SK-N-SH (cell line): Measurements from ENCODE around the gene DUSP3. TPM values are rescaled to one million over a fixed set of nuclear protein-coding genes. Genes with fewer than 3 reads are reported as not detected.

Experiments
- CTCF ChIA-PET: fragments of 300-600, 350-600 bp; formaldehyde crosslinking; extraction: SDS; loops from one replicate; lab custom pipeline; 2021; lab: Yijun Ruan, JAX
- POLR2A ChIA-PET: fragments of 350-600 bp; sonication (Branson Sonifier 250); formaldehyde crosslinking; extraction: SDS; loops from one replicate; lab custom pipeline; 2020; ENCODE audit warnings: antibody characterized with exemption, inconsistent platforms; lab: Yijun Ruan, JAX
- DNase-seq: peaks from one replicate; pipeline ENCODE4 v3.0.0; 2012
- H2AFZ ChIP-seq: fragments of 200-600 bp; sonication (generic); 2 replicates; pipeline ENCODE4 v1.8.1; 2016; ENCODE audit warnings: antibody characterized with exemption, mild to moderate bottlenecking, low read depth
- H3F3A ChIP-seq: fragments of 200-600 bp; sonication (generic); replicated peaks from 2 replicates; pipeline ENCODE3; 2016; ENCODE audit warnings: antibody characterized with exemption, mild to moderate bottlenecking; ENCODE audit not compliant: insufficient read depth
- H3K27ac ChIP-seq, 2 experiments: fragments of 200-500 bp in 1 of 2; fragments of 200-600 bp in 1 of 2; sonication (Bioruptor generic) in 1 of 2; sonication (generic), shearing (Covaris generic) in 1 of 2; 2 replicates each; pipeline versions ENCODE4 v1.5.1 to v1.6.1; 2014 to 2016; ENCODE audit warnings: low read depth in 2 of 2, inconsistent platforms in 1 of 2, low read length in 1 of 2, mild to moderate bottlenecking in 1 of 2, mixed read lengths in 1 of 2
- H3K27me3 ChIP-seq: fragments of 200-600 bp; sonication (generic), shearing (Covaris generic); 2 replicates; pipeline ENCODE4 v1.6.1; 2016; ENCODE audit warnings: mixed run types; ENCODE audit not compliant: insufficient read depth
- H3K36me3 ChIP-seq, 2 experiments: fragments of 200-500 bp in 1 of 2; fragments of 200-600 bp in 1 of 2; sonication (Bioruptor generic) in 1 of 2; sonication (generic) in 1 of 2; replicated peaks in 1 of 2; 2 replicates each; pipeline versions ENCODE3 to v1.5.1; 2014 to 2016; ENCODE audit warnings: low read length in 1 of 2, mild to moderate bottlenecking in 1 of 2; ENCODE audit not compliant: insufficient read depth in 2 of 2, control insufficient read depth in 1 of 2
- H3K4me1 ChIP-seq, 2 experiments: fragments of 200-500 bp in 1 of 2; fragments of 200-600 bp in 1 of 2; sonication (Bioruptor generic) in 1 of 2; sonication (generic), shearing (Covaris generic) in 1 of 2; 2 replicates each; pipeline versions ENCODE4 v1.5.1 to v1.6.1; 2014 to 2016; ENCODE audit warnings: low read depth in 1 of 2, low read length in 1 of 2, mixed run types in 1 of 2; ENCODE audit not compliant: insufficient read depth in 2 of 2, control insufficient read depth in 1 of 2
- H3K4me2 ChIP-seq: fragments of 200-600 bp; sonication (generic), shearing (Covaris generic); 2 replicates; pipeline ENCODE4 v1.6.1; 2017; ENCODE audit warnings: mixed run types
- H3K4me3 ChIP-seq, 2 experiments: fragments of 200-500 bp in 1 of 2; fragments of 200-600 bp in 1 of 2; sonication (Bioruptor generic) in 1 of 2; sonication (generic), shearing (Covaris generic) in 1 of 2; 2 replicates each; pipeline versions ENCODE4 v1.5.1 to v1.8.1; 2014 to 2016; ENCODE audit warnings: low read depth in 2 of 2, inconsistent platforms in 1 of 2, low read length in 1 of 2, mild to moderate bottlenecking in 1 of 2, mixed read lengths in 1 of 2, moderate library complexity in 1 of 2
- H3K79me2 ChIP-seq: fragments of 200-600 bp; sonication (generic); 2 replicates; pipeline ENCODE4 v1.8.1; 2017; ENCODE audit warnings: mild to moderate bottlenecking; ENCODE audit not compliant: insufficient read depth
- H3K9ac ChIP-seq: fragments of 200-600 bp; sonication (generic); 2 replicates; pipeline ENCODE4 v1.6.1; 2017; ENCODE audit warnings: mixed run types
- H3K9me2 ChIP-seq: fragments of 200-600 bp; sonication (generic); 2 replicates; pipeline ENCODE4 v1.6.1; 2017; ENCODE audit warnings: mixed run types
- H3K9me3 ChIP-seq: fragments of 200-600 bp; sonication (generic); 2 replicates; pipeline ENCODE4 v1.6.1; 2017; ENCODE audit warnings: mixed run types, mild to moderate bottlenecking, moderate library complexity
- H4K20me1 ChIP-seq: fragments of 200-600 bp; sonication (generic); 2 replicates; pipeline ENCODE4 v1.6.1; 2017; ENCODE audit warnings: mild to moderate bottlenecking, mixed run types; ENCODE audit not compliant: insufficient read depth
- CHD2 ChIP-seq: fragments of 150-350 bp; IDR thresholded peaks from 2 replicates; pipeline ENCODE4 v1.6.1; 2018; ENCODE audit warnings: low read length; ENCODE audit not compliant: partially characterized antibody
- ELF1 ChIP-seq: IDR thresholded peaks from 2 replicates; pipeline ENCODE4 v1.4.0; 2012
- EP300 ChIP-seq, 2 experiments: IDR thresholded peaks; 2 replicates each; pipeline versions ENCODE4 v1.4.0 to v1.6.1; 2012; ENCODE audit warnings: borderline replicate concordance in 1 of 2, low read depth in 1 of 2, low read length in 1 of 2
- FOSL2 ChIP-seq: IDR thresholded peaks from 2 replicates; pipeline ENCODE4 v1.4.0; 2012; ENCODE audit warnings: low read depth, mild to moderate bottlenecking, moderate library complexity, borderline replicate concordance
- FOXJ3 ChIP-seq: sonication (generic); formaldehyde crosslinking; IDR thresholded peaks from 2 replicates; pipeline ENCODE4 v1.5.1; 2020; ENCODE audit warnings: mild to moderate bottlenecking, missing genetic modification reagents
- FOXM1 ChIP-seq: IDR thresholded peaks from 2 replicates; pipeline ENCODE4 v1.4.0; 2012; ENCODE audit warnings: low read depth, mild to moderate bottlenecking
- GABPA ChIP-seq: IDR thresholded peaks from 2 replicates; pipeline ENCODE4 v1.4.0; 2012; ENCODE audit warnings: low read depth, mild to moderate bottlenecking
- GATA2 ChIP-seq: sonication (generic); formaldehyde crosslinking; IDR thresholded peaks from 2 replicates; pipeline ENCODE4 v1.5.0; 2020; ENCODE audit warnings: mild to moderate bottlenecking, missing genetic modification reagents
- JUND ChIP-seq: IDR thresholded peaks from 2 replicates; pipeline ENCODE4 v1.4.0; 2012
- MXI1 ChIP-seq: IDR thresholded peaks from 2 replicates; pipeline ENCODE4 v1.6.1; 2012; ENCODE audit warnings: mild to moderate bottlenecking, low read depth, low read length, improper control_type of control experiment
- RCOR1 ChIP-seq: fragments of 150-350 bp; IDR thresholded peaks from 2 replicates; pipeline ENCODE4 v1.6.1; 2017; ENCODE audit warnings: antibody characterized with exemption, low read length
- RFX5 ChIP-seq: IDR thresholded peaks from 2 replicates; pipeline ENCODE4 v1.6.1; 2012; ENCODE audit warnings: mild to moderate bottlenecking, improper control_type of control experiment, low read length
- SIN3A ChIP-seq: IDR thresholded peaks from 2 replicates; pipeline ENCODE4 v1.6.1; 2012; ENCODE audit warnings: low read depth, mild to moderate bottlenecking, low read length, moderate library complexity, borderline replicate concordance
- TCF12 ChIP-seq: IDR thresholded peaks from 2 replicates; pipeline ENCODE4 v1.4.0; 2012
- TEAD4 ChIP-seq: IDR thresholded peaks from 2 replicates; pipeline ENCODE4 v1.4.0; 2012; ENCODE audit warnings: mild to moderate bottlenecking, borderline replicate concordance; ENCODE audit not compliant: insufficient read depth
- YY1 ChIP-seq: IDR thresholded peaks from 2 replicates; pipeline ENCODE4 v1.4.0; 2012; ENCODE audit warnings: low read depth, mild to moderate bottlenecking
- WGBS: methylation state at CpG from one replicate; pipeline ENCODE4 v1.1.6; 2017; ENCODE audit warnings: low lambda C conversion rate; 5-methylcytosine and 5-hydroxymethylcytosine counted together
- polyA plus RNA-seq, 3 experiments: library from polyadenylated mRNA; depleted of rRNA; stranded (reverse); fragments of >200 nt; gene quantifications; 2 replicates each; pipeline ENCODE4 v1.2.3, GENCODE V29; 2012
- TF ChIP-seq, protein P1 (sequence below): IDR thresholded peaks from 2 replicates; pipeline ENCODE4 v1.4.0; 2012; ENCODE audit warnings: low read depth
- TF ChIP-seq, protein P2 (sequence below): fragments of 200-600 bp; sonication (generic); IDR thresholded peaks from 2 replicates; pipeline ENCODE4 v1.6.1; 2017; ENCODE audit warnings: antibody characterized with exemption, mild to moderate bottlenecking, moderate library complexity
- TF ChIP-seq, protein P3 (sequence below): IDR thresholded peaks from 2 replicates; pipeline ENCODE4 v1.4.0; 2012; ENCODE audit warnings: low read depth, borderline replicate concordance

The DUSP3 gene
- polyA plus RNA-seq, 1 of the 3 experiments (the other 2 are of a cell fraction), result 31.5 TPM

DNA sequence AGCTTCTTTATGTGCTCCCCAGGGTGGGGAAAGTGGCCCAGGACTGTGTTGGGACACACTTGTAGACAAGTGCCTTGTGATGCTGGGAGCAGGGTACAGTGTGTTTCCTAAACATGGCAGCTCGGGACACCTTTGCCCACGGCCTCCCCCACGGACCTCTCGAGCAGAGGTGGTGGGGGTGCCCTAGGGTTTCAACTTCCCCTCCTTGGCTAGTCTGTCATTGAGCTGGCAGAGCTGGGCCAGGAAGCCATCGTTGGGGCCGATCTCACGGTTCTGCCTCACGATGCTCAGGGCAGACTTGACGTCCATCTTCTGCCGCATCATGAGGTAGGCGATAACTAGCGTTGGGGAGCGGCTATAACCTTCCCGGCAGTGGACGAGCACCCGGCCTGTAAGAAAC is 9.4 kb downstream of the DUSP3 start:
- Histone ChIP-seq H3K27me3 (no peaks in the 10 kb centered on the region), H3K27ac (no peak overlapping the region), H3K4me2 (no peak overlapping the region), H3K4me1 (no peaks in the 10 kb centered on the region), H3K36me3 (peaks cover 35 to 54% of the 10 kb centered on the region in 2 experiments), H4K20me1 (no peaks in the 10 kb centered on the region), H3K9ac (no peak overlapping the region), H3F3A (peaks cover 25% of the 10 kb centered on the region), H2AFZ (no peak overlapping the region), H3K79me2 (peaks cover 10% of the 10 kb centered on the region), H3K9me3 (no peaks in the 10 kb centered on the region), H3K4me3 (no peak overlapping the region), H3K9me2 (no peaks in the 10 kb centered on the region)
- no peak for DNase-seq
- POLR2A ChIA-PET, result no interaction called here
- CTCF ChIA-PET, result interaction anchor here (1.0 to 3.2 kb wide), 3 partner anchors 9 to 191 kb away, joined by 3 to 19 read pairs (median 3); no protein-coding TSS in a partner anchor
- TF ChIP-seq TEAD4 (no peak), SIN3A (no peak), FOSL2 (no peak), ELF1 (no peak), GABPA (no peak), FOXJ3 (no peak), CHD2 (no peak), JUND (no peak), YY1 (no peak), FOXM1 (no peak), RCOR1 (no peak), MXI1 (no peak), EP300 (IDR thresholded peaks at IDR 0.05; ENCODE audit: borderline replicate concordance in 1 of 2, low read depth in 1 of 2, low read length in 1 of 2) (no peak), TCF12 (no peak), GATA2 (CRISPR knock-in tag) (no peak), RFX5 (no peak)
- TF ChIP-seq, protein P1, sequence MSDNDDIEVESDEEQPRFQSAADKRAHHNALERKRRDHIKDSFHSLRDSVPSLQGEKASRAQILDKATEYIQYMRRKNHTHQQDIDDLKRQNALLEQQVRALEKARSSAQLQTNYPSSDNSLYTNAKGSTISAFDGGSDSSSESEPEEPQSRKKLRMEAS, result no peak
- TF ChIP-seq, protein P2, sequence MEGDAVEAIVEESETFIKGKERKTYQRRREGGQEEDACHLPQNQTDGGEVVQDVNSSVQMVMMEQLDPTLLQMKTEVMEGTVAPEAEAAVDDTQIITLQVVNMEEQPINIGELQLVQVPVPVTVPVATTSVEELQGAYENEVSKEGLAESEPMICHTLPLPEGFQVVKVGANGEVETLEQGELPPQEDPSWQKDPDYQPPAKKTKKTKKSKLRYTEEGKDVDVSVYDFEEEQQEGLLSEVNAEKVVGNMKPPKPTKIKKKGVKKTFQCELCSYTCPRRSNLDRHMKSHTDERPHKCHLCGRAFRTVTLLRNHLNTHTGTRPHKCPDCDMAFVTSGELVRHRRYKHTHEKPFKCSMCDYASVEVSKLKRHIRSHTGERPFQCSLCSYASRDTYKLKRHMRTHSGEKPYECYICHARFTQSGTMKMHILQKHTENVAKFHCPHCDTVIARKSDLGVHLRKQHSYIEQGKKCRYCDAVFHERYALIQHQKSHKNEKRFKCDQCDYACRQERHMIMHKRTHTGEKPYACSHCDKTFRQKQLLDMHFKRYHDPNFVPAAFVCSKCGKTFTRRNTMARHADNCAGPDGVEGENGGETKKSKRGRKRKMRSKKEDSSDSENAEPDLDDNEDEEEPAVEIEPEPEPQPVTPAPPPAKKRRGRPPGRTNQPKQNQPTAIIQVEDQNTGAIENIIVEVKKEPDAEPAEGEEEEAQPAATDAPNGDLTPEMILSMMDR, result no peak
- TF ChIP-seq, protein P3, sequence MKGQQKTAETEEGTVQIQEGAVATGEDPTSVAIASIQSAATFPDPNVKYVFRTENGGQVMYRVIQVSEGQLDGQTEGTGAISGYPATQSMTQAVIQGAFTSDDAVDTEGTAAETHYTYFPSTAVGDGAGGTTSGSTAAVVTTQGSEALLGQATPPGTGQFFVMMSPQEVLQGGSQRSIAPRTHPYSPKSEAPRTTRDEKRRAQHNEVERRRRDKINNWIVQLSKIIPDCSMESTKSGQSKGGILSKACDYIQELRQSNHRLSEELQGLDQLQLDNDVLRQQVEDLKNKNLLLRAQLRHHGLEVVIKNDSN, result no peak
- WGBS, result 97% methylated on average over 13 of the region's 16 CpGs
